ENCODE data around the gene KHDRBS2.

DNA sequence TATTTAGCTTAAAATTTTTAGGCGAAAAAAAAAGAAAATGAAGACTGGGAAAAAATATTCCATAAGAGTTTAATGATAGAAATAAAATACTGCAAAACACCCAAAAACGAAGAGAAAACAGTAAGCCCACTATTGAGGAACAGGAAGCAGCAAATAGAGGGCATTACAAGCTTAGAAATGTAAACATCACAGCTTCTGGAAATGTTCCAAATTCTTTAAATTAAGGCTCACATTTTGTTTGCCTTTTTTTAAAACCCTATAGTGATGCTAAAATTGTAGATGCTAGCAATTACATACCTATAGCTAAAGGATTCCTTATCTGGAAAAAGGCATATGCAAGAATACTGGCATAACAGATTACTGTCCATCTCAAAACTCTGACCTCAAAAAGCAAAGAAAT is 248.6 kb downstream of the KHDRBS2 start:
- TF ChIP-seq, protein P1, sequence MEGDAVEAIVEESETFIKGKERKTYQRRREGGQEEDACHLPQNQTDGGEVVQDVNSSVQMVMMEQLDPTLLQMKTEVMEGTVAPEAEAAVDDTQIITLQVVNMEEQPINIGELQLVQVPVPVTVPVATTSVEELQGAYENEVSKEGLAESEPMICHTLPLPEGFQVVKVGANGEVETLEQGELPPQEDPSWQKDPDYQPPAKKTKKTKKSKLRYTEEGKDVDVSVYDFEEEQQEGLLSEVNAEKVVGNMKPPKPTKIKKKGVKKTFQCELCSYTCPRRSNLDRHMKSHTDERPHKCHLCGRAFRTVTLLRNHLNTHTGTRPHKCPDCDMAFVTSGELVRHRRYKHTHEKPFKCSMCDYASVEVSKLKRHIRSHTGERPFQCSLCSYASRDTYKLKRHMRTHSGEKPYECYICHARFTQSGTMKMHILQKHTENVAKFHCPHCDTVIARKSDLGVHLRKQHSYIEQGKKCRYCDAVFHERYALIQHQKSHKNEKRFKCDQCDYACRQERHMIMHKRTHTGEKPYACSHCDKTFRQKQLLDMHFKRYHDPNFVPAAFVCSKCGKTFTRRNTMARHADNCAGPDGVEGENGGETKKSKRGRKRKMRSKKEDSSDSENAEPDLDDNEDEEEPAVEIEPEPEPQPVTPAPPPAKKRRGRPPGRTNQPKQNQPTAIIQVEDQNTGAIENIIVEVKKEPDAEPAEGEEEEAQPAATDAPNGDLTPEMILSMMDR (conservative IDR thresholded peaks at IDR 0.05 in 1 of 2, IDR thresholded peaks at IDR 0.05 in 1 of 2; ENCODE audit: low read depth in 1 of 2, low read length in 2 of 2), result no peak
- no peak for TF ChIP-seq EZH2 (IDR thresholded peaks at IDR 0.05; ENCODE audit: low read length, missing control alignments)

All from fibroblast of lung (primary cell).